Measurements from ENCODE around the gene HEPACAM.

HEPACAM gene

GRCh38 chr11:124899383-124900145 lies 36.3 kb downstream of the HEPACAM start:
- Histone ChIP-seq H3K4me1 (ENCODE audit: control insufficient read depth, insufficient read depth, low read length, unreplicated experiment) (peaks cover 57% of the 10 kb centered on the region), H3K27me3 (ENCODE audit: insufficient read depth, low read length) (no peaks in the 10 kb centered on the region), H2AFZ (ENCODE audit: low read length, unreplicated experiment) (no peak overlapping the region), H3K27ac (ENCODE audit: low read depth, low read length) (peak overlapping the region; percentile 86), H3K4me3 (ENCODE audit: low read depth, low read length) (no peak overlapping the region; the same call in 1 of the 2 replicates), H3K79me2 (ENCODE audit: control insufficient read depth, insufficient read depth, low read length, unreplicated experiment) (no peaks in the 10 kb centered on the region), H3K36me3 (ENCODE audit: insufficient read depth, low read length) (no peaks in the 10 kb centered on the region)

- peak overlapping the region; percentile 27 for H2AFZ ChIP-seq (ENCODE audit: low read length, unreplicated experiment)
- no peaks in the 10 kb centered on the region for H3K27me3 ChIP-seq (ENCODE audit: insufficient read depth, low read length)
- H3K36me3 ChIP-seq (ENCODE audit: insufficient read depth, low read length), result no peaks in the 10 kb centered on the region
- peaks cover 57% of the 10 kb centered on the region for H3K4me1 ChIP-seq (ENCODE audit: control insufficient read depth, insufficient read depth, low read length, unreplicated experiment)
- H3K4me3 ChIP-seq (ENCODE audit: low read depth, low read length), result 0 out of 2 replicates have a peak overlapping the region, but pooled peaks have one; percentile 4
- peak overlapping the region; percentile 86 for H3K27ac ChIP-seq (ENCODE audit: low read depth, low read length)
- H3K79me2 ChIP-seq (ENCODE audit: control insufficient read depth, insufficient read depth, low read length, unreplicated experiment), result no peaks in the 10 kb centered on the region
Measured at GRCh38 chr11:124898711-124899110, 37.1 kb downstream of the HEPACAM start.

GRCh38 chr11:124898263-124898680 lies 37.6 kb downstream of the HEPACAM start:
- H3K4me1 ChIP-seq (ENCODE audit: control insufficient read depth, insufficient read depth, low read length, unreplicated experiment), result peaks cover 55% of the 10 kb centered on the region
- 0 out of 2 replicates have a peak overlapping the region, but pooled peaks have one; percentile 4 for H3K4me3 ChIP-seq (ENCODE audit: low read depth, low read length)

DNA sequence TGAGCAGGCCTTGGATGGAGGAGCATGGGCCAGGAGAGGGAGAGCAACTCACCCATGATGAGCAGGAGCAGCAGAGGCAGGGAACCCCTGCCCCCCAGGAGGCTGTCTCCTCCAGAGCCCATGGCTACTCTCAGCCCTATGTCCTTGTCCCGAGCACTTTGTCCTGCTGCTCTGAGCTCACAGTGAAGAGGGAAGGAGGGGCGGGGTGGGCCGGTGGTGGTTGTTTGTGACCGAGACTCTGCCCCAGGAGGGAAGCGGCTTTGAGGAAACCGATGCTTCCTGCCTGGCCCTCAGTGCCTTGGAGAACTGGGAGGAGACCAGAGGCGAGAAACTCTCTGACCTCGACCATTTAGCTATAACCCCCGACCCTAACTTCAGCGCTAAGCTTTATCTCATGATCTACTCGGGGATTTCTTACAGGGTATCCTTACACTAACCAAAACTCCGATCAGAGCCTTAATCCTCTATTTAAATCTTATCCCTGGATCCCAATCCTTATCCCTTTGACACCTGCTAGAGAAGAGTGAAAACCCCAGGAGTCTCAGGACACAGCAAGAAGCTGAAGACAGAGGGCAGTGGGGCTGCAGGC lies 38.1 kb downstream of the HEPACAM start, which contains the start of gene ROBO4:
Gene ROBO4, minus strand, starts transcription at position 192 of the 589 bp plus-strand sequence. Its CDS starts 70 bp downstream, at position 122.
- Histone ChIP-seq H3K4me1 (ENCODE audit: control insufficient read depth, insufficient read depth, low read length, unreplicated experiment) (peaks cover 50% of the 10 kb centered on the region), H3K4me3 (ENCODE audit: low read depth, low read length) (0 out of 2 replicates have a peak within 1 kb of the TSS, but pooled peaks have one; percentile 4), H3K27ac (ENCODE audit: low read depth, low read length) (peak within 1 kb of the TSS; percentile 86), H2AFZ (ENCODE audit: low read length, unreplicated experiment) (peak within 1 kb of the TSS; percentile 27), H3K27me3 (ENCODE audit: insufficient read depth, low read length) (no peaks in the 10 kb centered on the region), H3K36me3 (ENCODE audit: insufficient read depth, low read length) (no peaks in the 10 kb centered on the region), H3K79me2 (ENCODE audit: control insufficient read depth, insufficient read depth, low read length, unreplicated experiment) (no peaks in the 10 kb centered on the region)

More at GRCh38 chr11:124898263-124898680, 37.6 kb downstream of the HEPACAM start:
- H3K27ac ChIP-seq (ENCODE audit: low read depth, low read length), result peak overlapping the region; percentile 86
- H2AFZ ChIP-seq (ENCODE audit: low read length, unreplicated experiment), result peak overlapping the region; percentile 27
- H3K27me3 ChIP-seq (ENCODE audit: insufficient read depth, low read length), result no peaks in the 10 kb centered on the region
- no peaks in the 10 kb centered on the region for H3K36me3 ChIP-seq (ENCODE audit: insufficient read depth, low read length)
- H3K79me2 ChIP-seq (ENCODE audit: control insufficient read depth, insufficient read depth, low read length, unreplicated experiment), result no peaks in the 10 kb centered on the region

- H3K27me3 ChIP-seq (ENCODE audit: insufficient read depth, low read length), result no peaks in the 10 kb centered on the region
- H3K36me3 ChIP-seq (ENCODE audit: insufficient read depth, low read length), result no peaks in the 10 kb centered on the region
- no peak overlapping the region; the same call in 1 of the 2 replicates for H3K27ac ChIP-seq (ENCODE audit: low read depth, low read length)
- no peak overlapping the region for H3K4me3 ChIP-seq (ENCODE audit: low read depth, low read length)
- no peaks in the 10 kb centered on the region for H3K79me2 ChIP-seq (ENCODE audit: control insufficient read depth, insufficient read depth, low read length, unreplicated experiment)
- peaks cover 48% of the 10 kb centered on the region for H3K4me1 ChIP-seq (ENCODE audit: control insufficient read depth, insufficient read depth, low read length, unreplicated experiment)
- no peak overlapping the region for H2AFZ ChIP-seq (ENCODE audit: low read length, unreplicated experiment)
Measured at GRCh38 chr11:124896821-124897391, 38.9 kb downstream of the HEPACAM start.

GRCh38 chr11:124896071-124896750 lies 39.6 kb downstream of the HEPACAM start:
- Histone ChIP-seq H3K27me3 (ENCODE audit: insufficient read depth, low read length) (no peaks in the 10 kb centered on the region), H3K79me2 (ENCODE audit: control insufficient read depth, insufficient read depth, low read length, unreplicated experiment) (no peaks in the 10 kb centered on the region), H3K27ac (ENCODE audit: low read depth, low read length) (no peak overlapping the region), H3K36me3 (ENCODE audit: insufficient read depth, low read length) (no peaks in the 10 kb centered on the region), H3K4me1 (ENCODE audit: control insufficient read depth, insufficient read depth, low read length, unreplicated experiment) (peaks cover 43% of the 10 kb centered on the region), H3K4me3 (ENCODE audit: low read depth, low read length) (no peak overlapping the region), H2AFZ (ENCODE audit: low read length, unreplicated experiment) (no peak overlapping the region)

DNA sequence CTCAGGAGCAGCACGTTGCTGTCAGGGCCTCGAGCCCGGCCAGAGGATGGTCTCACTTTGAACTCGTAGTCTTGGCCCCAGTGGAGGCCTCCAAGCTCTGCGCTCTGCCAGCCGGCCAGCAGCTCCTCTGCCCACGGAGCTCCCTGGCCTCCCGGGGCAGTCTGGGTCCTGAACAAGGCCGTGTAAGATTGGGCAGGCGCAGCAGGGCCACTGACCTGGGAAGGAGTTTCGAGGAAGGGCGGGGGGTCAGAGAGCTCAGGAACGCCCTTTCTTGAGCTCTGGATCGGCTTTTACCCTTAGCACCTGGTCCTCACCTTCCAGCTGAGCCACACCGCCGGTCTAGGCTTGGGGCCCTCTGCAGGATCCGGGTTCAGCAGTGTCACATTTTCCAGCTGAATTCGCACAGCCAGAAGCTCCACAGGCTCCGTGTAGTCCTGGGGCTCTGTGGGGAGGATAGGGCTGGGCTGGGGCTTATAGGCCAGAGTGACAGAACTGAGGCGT lies 40.3 kb downstream of the HEPACAM start:
- H2AFZ ChIP-seq (ENCODE audit: low read length, unreplicated experiment), result no peak overlapping the region

GRCh38 chr11:124894606-124895430 lies 41.0 kb downstream of the HEPACAM start:
- H3K4me1 ChIP-seq (ENCODE audit: control insufficient read depth, insufficient read depth, low read length, unreplicated experiment), result peaks cover 31% of the 10 kb centered on the region
- no peak overlapping the region for H3K4me3 ChIP-seq (ENCODE audit: low read depth, low read length)

More for the DNA sequence above, 40.3 kb downstream of the HEPACAM start:
- no peaks in the 10 kb centered on the region for H3K36me3 ChIP-seq (ENCODE audit: insufficient read depth, low read length)
- H3K4me1 ChIP-seq (ENCODE audit: control insufficient read depth, insufficient read depth, low read length, unreplicated experiment), result peaks cover 37% of the 10 kb centered on the region
- no peak overlapping the region for H3K27ac ChIP-seq (ENCODE audit: low read depth, low read length)
- H3K79me2 ChIP-seq (ENCODE audit: control insufficient read depth, insufficient read depth, low read length, unreplicated experiment), result no peaks in the 10 kb centered on the region
- no peak overlapping the region for H3K4me3 ChIP-seq (ENCODE audit: low read depth, low read length)
- H3K27me3 ChIP-seq (ENCODE audit: insufficient read depth, low read length), result no peaks in the 10 kb centered on the region

GRCh38 chr11:124893781-124894401 lies 42.0 kb downstream of the HEPACAM start:
- Histone ChIP-seq H3K27ac (ENCODE audit: low read depth, low read length) (no peak overlapping the region), H3K4me1 (ENCODE audit: control insufficient read depth, insufficient read depth, low read length, unreplicated experiment) (peaks cover 22% of the 10 kb centered on the region), H3K27me3 (ENCODE audit: insufficient read depth, low read length) (no peaks in the 10 kb centered on the region), H3K4me3 (ENCODE audit: low read depth, low read length) (no peak overlapping the region), H3K36me3 (ENCODE audit: insufficient read depth, low read length) (no peaks in the 10 kb centered on the region), H3K79me2 (ENCODE audit: control insufficient read depth, insufficient read depth, low read length, unreplicated experiment) (no peaks in the 10 kb centered on the region), H2AFZ (ENCODE audit: low read length, unreplicated experiment) (no peak overlapping the region)

More at GRCh38 chr11:124894606-124895430, 41.0 kb downstream of the HEPACAM start:
- H3K27ac ChIP-seq (ENCODE audit: low read depth, low read length), result no peak overlapping the region
- H3K79me2 ChIP-seq (ENCODE audit: control insufficient read depth, insufficient read depth, low read length, unreplicated experiment), result no peaks in the 10 kb centered on the region
- H3K27me3 ChIP-seq (ENCODE audit: insufficient read depth, low read length), result no peaks in the 10 kb centered on the region
- no peaks in the 10 kb centered on the region for H3K36me3 ChIP-seq (ENCODE audit: insufficient read depth, low read length)
- H2AFZ ChIP-seq (ENCODE audit: low read length, unreplicated experiment), result no peak overlapping the region
